HG03432 (cell line): ENCODE data around the gene NYAP1.
"Not testable (repeated sequence)": the region's sequence is repeated elsewhere in the genome, so short reads cannot be mapped to it uniquely, and the experiment has no call there.

Experiments used
- ATAC-seq: cut with Tn5 transposase; IDR thresholded peaks from one replicate; pipeline ENCODE4 v1.9.1; 2021; ENCODE audit warnings: mild to moderate bottlenecking, moderate library complexity; ENCODE audit not compliant: unreplicated experiment

The NYAP1 gene

GRCh38 chr7:100509231-100509630, 25.5 kb downstream of the NYAP1 start:
- no peak for ATAC-seq

- ATAC-seq: no peak
These were observed 26.9 kb downstream of the NYAP1 start for GRCh38 chr7:100510437-100511239.

GRCh38 chr7:100513212-100513810, 29.6 kb downstream of the NYAP1 start:
- ATAC-seq: no peak

GRCh38 chr7:100515072-100515532, 31.4 kb downstream of the NYAP1 start:
- no peak for ATAC-seq

GRCh38 chr7:100516135-100516812, 32.5 kb downstream of the NYAP1 start:
- no peak for ATAC-seq

- ATAC-seq: no peak
These were observed 33.6 kb downstream of the NYAP1 start for GRCh38 chr7:100517305-100517704.

GRCh38 chr7:100519580-100519979, 35.9 kb downstream of the NYAP1 start:
- no peak for ATAC-seq

GRCh38 chr7:100520138-100520537, 36.4 kb downstream of the NYAP1 start:
- ATAC-seq: no peak

- no peak for ATAC-seq
These were observed 37.3 kb downstream of the NYAP1 start for GRCh38 chr7:100521076-100521475.

GRCh38 chr7:100521909-100522593, 38.3 kb downstream of the NYAP1 start:
- not testable (repeated sequence) for ATAC-seq

GRCh38 chr7:100523192-100523591, 39.5 kb downstream of the NYAP1 start:
- not testable (repeated sequence) for ATAC-seq

GRCh38 chr7:100528108-100528866, 44.6 kb downstream of the NYAP1 start:
- ATAC-seq: not testable (repeated sequence)

- ATAC-seq: no peak
These were observed 48.7 kb downstream of the NYAP1 start for GRCh38 chr7:100532165-100533022.

- ATAC-seq: not testable (repeated sequence)
These were observed 52.3 kb downstream of the NYAP1 start for GRCh38 chr7:100535982-100536381.

GRCh38 chr7:100536695-100537094, 53.0 kb downstream of the NYAP1 start:
- not testable (repeated sequence) for ATAC-seq

GRCh38 chr7:100538348-100538653, 54.6 kb downstream of the NYAP1 start:
- no peak for ATAC-seq

GRCh38 chr7:100538654-100539435, 55.1 kb downstream of the NYAP1 start, which contains the start of gene AGFG2:
TSS of gene AGFG2 (plus strand) at chr7:100539203. CDS start at chr7:100539347, 144 bp downstream.
- peak; percentile 93 for ATAC-seq

- no peak for ATAC-seq
These were observed 55.8 kb downstream of the NYAP1 start for GRCh38 chr7:100539436-100540006.
